GM12874 (cell line): ENCODE measurements around the gene GCN1.

Source experiments
- TF ChIP-seq, protein P1 (sequence below): IDR thresholded peaks from 2 replicates; pipeline ENCODE4 v1.5.1; 2011; ENCODE audit warnings: low read depth, mild to moderate bottlenecking, control low read depth, low read length, moderate library complexity; ENCODE audit not compliant: insufficient read depth

The GCN1 gene

DNA sequence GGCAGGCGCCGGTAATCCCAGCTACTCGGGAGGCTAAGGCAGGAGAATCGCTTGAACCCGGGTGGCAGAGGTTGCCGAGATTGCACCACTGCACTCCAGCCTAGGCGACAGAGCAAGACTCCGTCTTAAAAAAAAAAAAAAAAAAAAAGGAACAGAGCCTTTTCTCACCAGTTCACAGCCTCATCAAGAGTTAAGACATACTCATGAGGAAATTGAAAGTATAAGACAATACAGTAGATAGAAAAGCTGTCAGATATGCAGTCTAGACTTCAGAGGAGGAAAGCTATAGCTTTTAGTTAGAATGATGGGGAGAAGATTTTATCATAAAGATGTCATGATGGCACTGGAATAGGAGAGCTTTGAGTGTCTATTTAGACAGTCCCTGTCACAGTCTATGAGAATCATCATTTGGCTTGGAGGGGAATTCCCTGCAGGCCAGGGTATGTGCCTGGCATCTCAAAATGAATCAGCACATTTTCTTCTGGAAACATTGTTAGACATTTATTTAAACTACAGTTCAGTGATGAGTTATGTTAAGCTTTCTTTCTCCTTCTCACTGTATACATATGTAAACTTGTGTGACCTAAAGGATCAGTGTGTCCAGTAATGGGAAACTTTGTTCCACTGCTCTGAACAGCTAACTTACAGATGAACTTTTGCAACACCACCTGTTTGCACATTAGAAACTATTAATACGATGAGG lies 75.1 kb downstream of the GCN1 start:
- TF ChIP-seq, protein P1, sequence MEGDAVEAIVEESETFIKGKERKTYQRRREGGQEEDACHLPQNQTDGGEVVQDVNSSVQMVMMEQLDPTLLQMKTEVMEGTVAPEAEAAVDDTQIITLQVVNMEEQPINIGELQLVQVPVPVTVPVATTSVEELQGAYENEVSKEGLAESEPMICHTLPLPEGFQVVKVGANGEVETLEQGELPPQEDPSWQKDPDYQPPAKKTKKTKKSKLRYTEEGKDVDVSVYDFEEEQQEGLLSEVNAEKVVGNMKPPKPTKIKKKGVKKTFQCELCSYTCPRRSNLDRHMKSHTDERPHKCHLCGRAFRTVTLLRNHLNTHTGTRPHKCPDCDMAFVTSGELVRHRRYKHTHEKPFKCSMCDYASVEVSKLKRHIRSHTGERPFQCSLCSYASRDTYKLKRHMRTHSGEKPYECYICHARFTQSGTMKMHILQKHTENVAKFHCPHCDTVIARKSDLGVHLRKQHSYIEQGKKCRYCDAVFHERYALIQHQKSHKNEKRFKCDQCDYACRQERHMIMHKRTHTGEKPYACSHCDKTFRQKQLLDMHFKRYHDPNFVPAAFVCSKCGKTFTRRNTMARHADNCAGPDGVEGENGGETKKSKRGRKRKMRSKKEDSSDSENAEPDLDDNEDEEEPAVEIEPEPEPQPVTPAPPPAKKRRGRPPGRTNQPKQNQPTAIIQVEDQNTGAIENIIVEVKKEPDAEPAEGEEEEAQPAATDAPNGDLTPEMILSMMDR, result no peak

GRCh38 chr12:120118321-120119061 lies 76.0 kb downstream of the GCN1 start:
- TF ChIP-seq, protein P1, result no peak

GRCh38 chr12:120117961-120118320 lies 76.6 kb downstream of the GCN1 start:
- TF ChIP-seq, protein P1, result no peak

GRCh38 chr12:120116792-120117651 lies 77.5 kb downstream of the GCN1 start:
- TF ChIP-seq, protein P1, result no peak

GRCh38 chr12:120116441-120116791 lies 78.1 kb downstream of the GCN1 start, which contains the start of gene RAB35:
Gene RAB35 (minus strand): TSS chr12:120116753. CDS start chr12:120116650, 103 bp downstream.
- TF ChIP-seq, protein P1, result no peak

DNA sequence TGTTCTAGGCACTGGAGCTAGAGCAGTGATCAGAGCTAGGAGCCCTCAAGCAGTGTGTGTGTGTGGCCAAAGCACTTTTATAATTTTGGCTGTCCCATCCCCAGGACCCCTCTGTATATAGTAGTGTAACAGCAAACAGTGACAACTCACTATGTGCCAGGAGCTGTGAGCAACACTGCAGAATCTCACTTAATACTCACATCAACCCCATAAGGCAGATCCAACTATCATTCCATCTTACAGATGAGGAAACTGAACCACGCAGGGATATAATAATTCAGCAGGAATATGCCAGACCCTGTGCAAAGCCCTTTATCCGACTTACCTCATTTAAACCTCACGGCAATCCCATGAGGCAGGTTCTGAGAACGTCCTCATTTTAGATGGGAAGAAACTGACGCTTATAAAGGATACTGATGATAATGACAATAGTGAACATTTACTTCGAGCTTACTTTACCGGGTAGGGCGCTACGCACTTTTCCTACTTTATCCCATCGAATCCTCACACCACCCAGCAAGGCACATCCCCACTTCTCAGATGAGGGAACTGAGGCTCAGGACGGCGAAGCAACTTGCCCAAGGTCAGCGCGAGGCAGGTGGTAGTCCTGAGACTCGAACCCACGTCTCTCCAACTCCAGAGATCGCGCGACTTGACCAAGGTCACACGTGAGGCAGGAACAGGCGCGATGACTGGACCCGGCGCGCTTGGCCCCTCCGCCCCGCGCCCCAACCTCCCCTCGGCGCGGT lies 78.6 kb downstream of the GCN1 start:
- TF ChIP-seq, protein P1, result no peak
